Muscle layer of colon (tissue), 2 donors: ENCODE measurements around the gene OSTC.

ENCODE experiments used
- H3K27ac ChIP-seq: one replicate; pipeline ENCODE4 v1.7.0; 2013; ENCODE audit warnings: low read depth, mild to moderate bottlenecking, low read length, moderate library complexity
- H3K27me3 ChIP-seq, 2 donors: one replicate each; pipeline ENCODE4 v1.7.0; 2013; ENCODE audit warnings: low read length in 2 of 2, mild to moderate bottlenecking in 2 of 2; ENCODE audit not compliant: insufficient read depth in 2 of 2, control insufficient read depth in 1 of 2
- H3K36me3 ChIP-seq: one replicate; pipeline ENCODE4 v1.7.0; 2013; ENCODE audit warnings: mild to moderate bottlenecking, low read length; ENCODE audit not compliant: insufficient read depth
- H3K4me1 ChIP-seq: one replicate; pipeline ENCODE4 v1.7.0; 2013; ENCODE audit warnings: mild to moderate bottlenecking, low read length; ENCODE audit not compliant: insufficient read depth
- H3K4me3 ChIP-seq, 2 donors: one replicate each; pipeline ENCODE4 v1.7.0; 2013; ENCODE audit warnings: low read length in 2 of 2, low read depth in 1 of 2, mild to moderate bottlenecking in 1 of 2, moderate library complexity in 1 of 2
- H3K9ac ChIP-seq: one replicate; pipeline ENCODE4 v1.7.0; 2013; ENCODE audit warnings: low read length
- H3K9me3 ChIP-seq: one replicate; pipeline ENCODE4 v1.7.0; 2013; ENCODE audit warnings: mild to moderate bottlenecking, low read length
- donor health status: abdominal sarcoma.
- donor health status: Adenocarcinoma of cecum.

Gene OSTC

DNA sequence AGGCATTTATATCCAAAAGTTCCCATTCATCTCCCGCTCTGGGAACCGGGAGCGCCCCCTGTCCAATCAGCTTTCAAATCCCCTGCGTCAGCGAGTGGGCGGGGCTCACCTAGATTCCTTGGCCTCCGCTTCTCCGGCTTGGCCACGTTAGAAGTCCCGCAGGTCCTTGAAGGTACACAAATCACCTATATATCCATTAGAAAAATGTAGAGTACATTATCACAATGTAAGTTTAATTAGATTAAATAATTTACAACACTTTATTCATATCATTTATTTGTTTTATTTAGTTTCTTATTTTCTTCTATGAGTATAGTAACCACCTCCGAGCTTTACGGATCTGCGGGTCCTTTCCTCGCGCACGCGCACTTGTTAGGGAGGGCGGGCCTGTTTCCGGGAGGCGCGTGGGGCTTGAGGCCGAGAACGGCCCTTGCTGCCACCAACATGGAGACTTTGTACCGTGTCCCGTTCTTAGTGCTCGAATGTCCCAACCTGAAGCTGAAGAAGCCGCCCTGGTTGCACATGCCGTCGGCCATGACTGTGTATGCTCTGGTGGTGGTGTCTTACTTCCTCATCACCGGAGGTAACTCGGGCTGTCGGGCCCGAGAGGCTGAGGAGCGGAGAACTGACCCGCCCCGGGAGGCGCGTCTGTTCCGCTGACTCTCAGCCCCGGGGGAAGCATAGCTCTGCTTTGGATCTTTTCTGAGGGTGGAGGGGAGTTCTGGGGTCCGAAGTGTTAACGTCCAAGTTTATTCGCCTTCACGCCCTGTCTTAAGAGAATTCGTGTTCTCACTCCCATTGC lies at the start of gene OSTC:
Gene OSTC, plus strand, starts transcription at position 388 of the 802 bp plus-strand sequence. Its CDS starts 57 bp downstream, at position 445.
- Histone ChIP-seq H3K27ac (peak within 1 kb of the TSS; percentile 87), H3K36me3 (no peaks in the 10 kb centered on the region), H3K9ac (peak within 1 kb of the TSS; percentile 85)

DNA sequence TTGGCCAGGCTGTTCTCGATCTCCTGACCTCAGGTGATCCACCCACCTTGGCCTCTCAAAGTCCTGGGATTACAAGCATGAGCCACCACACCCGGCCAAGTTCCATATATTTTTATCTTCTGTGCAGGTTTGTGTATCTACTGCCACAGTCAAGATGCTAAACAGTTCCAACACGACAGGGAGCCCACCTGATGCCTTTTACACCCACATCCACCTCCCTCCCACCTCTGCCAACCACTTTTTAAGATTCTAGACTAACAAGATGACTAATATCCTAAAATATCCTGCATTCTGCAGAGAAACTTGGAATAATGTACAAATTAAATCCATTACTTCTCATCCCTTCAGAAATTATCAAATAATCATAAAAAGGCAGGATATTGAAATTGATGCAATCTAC lies 49.3 kb upstream of the OSTC start:
- Histone ChIP-seq H3K4me3 (no peak overlapping the region), H3K27me3 (no peaks in the 10 kb centered on the region), H3K9me3 (no peaks in the 10 kb centered on the region), H3K9ac (no peak overlapping the region), H3K36me3 (no peaks in the 10 kb centered on the region), H3K4me1 (no peaks in the 10 kb centered on the region), H3K27ac (no peak overlapping the region)

More for the DNA sequence above, at the start of gene OSTC:
- Histone ChIP-seq H3K4me1 (peaks cover 21% of the 10 kb centered on the region), H3K27me3 (no peaks in the 10 kb centered on the region), H3K9me3 (no peaks in the 10 kb centered on the region), H3K4me3 (peak within 1 kb of the TSS; percentile 90 to 97)

DNA sequence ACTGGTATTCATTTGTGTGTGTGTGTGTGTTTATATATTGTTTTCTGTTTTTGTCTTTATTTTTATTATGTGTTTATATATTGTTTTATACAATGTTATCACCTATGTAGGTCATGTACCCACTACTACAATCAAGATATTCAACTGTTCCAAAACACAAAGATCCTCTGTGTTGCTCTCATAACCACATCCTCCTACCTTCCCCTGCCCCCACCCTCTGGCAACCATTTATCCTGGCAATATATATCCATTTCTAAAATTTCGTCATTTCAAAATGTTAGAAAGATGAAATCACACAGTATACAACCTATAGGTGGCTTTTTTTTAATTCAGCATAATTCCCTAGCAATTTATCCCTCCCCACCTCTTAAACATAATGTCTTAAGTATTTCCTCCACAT lies 48.9 kb upstream of the OSTC start:
- Histone ChIP-seq H3K36me3 (no peaks in the 10 kb centered on the region), H3K4me3 (no peak overlapping the region), H3K9ac (no peak overlapping the region), H3K9me3 (no peaks in the 10 kb centered on the region), H3K27me3 (no peaks in the 10 kb centered on the region), H3K27ac (no peak overlapping the region), H3K4me1 (no peaks in the 10 kb centered on the region)

DNA sequence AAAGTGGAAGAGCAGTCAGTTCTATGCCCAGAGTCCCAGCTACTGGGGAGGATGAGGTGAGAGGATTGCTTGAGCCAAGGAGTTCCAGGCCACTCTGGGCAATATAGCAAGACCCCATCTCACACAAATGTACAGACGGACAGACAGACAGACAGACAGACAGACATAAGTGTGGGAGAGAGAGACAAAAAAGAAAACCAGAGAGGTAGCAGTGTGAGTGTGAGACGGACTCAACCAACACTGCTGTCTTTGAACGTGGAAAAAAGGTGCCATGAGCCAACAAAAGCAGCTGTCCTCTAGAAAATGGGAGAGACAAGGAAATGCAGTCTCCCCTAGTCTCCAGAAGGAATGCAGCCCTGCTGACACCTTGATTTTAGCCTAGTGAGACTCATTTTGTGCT lies 48.2 kb upstream of the OSTC start:
- Histone ChIP-seq H3K27me3 (no peaks in the 10 kb centered on the region), H3K4me3 (no peak overlapping the region), H3K9me3 (no peaks in the 10 kb centered on the region), H3K9ac (no peak overlapping the region), H3K27ac (no peak overlapping the region), H3K4me1 (no peaks in the 10 kb centered on the region), H3K36me3 (no peaks in the 10 kb centered on the region)

DNA sequence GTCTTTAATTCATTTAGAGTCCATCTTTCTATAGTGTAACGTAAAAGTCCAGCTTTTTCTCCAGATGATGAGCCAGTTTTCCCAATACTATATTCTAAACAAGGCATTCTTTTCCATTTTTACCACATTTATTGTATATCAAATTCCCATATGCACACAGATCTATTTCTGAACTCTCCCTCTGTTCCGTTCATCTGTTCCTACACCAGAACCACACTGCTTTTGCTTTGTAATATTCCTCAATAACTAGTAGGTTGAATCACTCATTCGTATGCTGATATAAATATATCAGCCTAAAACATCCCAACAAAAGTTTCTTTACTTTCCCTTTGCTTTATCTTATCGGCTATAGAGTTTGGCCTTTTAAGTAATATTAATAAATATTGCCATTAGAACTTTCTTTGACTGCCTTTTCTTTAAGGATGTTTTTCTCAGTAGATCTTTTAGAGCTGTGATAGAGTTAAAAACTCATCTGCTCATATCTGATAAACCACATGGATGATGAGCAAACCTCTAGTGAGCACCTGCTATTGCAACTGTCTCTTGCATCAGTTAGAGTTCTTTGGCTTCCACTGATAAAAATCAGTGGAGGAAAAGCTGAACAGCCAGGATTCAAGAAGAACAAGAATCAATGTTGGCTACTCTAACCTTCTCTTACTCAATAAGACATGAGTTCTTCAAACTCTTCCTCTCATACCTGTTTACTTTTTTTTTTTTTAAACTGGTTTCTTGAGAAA lies 43.2 kb upstream of the OSTC start:
- H3K27ac ChIP-seq, result no peak overlapping the region
- no peaks in the 10 kb centered on the region for H3K4me1 ChIP-seq
- no peaks in the 10 kb centered on the region for H3K27me3 ChIP-seq

DNA sequence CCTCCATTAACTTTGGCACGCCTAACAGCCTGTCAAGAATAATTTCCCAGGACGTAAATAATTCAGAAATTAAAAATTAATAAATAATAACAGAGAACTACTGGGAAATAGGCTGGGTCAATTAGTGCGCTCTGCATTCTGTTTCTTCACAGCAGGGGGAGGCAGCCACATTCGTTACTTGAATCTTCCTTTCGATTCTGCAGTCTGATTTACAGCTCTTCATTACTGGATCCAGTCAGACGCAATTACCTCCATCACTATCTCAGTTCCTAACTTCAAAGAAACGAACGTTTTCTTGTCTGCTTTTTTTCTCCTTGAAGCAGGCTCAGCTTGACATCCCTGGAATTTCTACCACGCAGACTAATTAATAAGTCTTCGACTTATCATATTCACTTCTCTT lies 39.0 kb upstream of the OSTC start:
- Histone ChIP-seq H3K27me3 (no peaks in the 10 kb centered on the region), H3K9ac (no peak overlapping the region), H3K9me3 (peaks cover 3% of the 10 kb centered on the region), H3K4me3 (no peak overlapping the region), H3K27ac (no peak overlapping the region), H3K36me3 (no peaks in the 10 kb centered on the region), H3K4me1 (no peaks in the 10 kb centered on the region)

More for the DNA sequence above, 43.2 kb upstream of the OSTC start:
- Histone ChIP-seq H3K9me3 (no peaks in the 10 kb centered on the region), H3K4me3 (no peak overlapping the region), H3K36me3 (no peaks in the 10 kb centered on the region), H3K9ac (no peak overlapping the region)

DNA sequence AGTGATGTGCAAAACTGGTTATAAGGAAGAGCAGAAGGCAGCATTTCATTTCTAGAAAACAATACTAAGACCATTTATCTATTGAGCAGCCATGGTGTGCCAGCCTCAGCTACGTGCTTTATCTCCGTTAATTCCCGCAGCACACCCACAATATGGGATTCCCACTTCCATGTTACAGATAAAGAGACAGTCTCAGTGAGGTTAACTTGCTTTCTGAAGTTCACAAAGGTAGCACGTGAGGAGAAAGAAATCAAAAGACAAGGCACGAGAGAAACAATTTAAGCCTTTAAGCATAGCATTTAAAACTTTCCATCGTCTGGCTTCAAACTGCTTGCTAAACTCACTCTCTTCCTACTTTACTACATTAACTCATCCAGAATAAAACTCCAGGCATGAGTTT lies 38.0 kb upstream of the OSTC start:
- H3K36me3 ChIP-seq, result no peaks in the 10 kb centered on the region
- peaks cover 3% of the 10 kb centered on the region for H3K9me3 ChIP-seq
- no peaks in the 10 kb centered on the region for H3K4me1 ChIP-seq
- H3K27ac ChIP-seq, result no peak overlapping the region
- no peak overlapping the region for H3K9ac ChIP-seq
- no peaks in the 10 kb centered on the region for H3K27me3 ChIP-seq
- H3K4me3 ChIP-seq, result no peak overlapping the region

DNA sequence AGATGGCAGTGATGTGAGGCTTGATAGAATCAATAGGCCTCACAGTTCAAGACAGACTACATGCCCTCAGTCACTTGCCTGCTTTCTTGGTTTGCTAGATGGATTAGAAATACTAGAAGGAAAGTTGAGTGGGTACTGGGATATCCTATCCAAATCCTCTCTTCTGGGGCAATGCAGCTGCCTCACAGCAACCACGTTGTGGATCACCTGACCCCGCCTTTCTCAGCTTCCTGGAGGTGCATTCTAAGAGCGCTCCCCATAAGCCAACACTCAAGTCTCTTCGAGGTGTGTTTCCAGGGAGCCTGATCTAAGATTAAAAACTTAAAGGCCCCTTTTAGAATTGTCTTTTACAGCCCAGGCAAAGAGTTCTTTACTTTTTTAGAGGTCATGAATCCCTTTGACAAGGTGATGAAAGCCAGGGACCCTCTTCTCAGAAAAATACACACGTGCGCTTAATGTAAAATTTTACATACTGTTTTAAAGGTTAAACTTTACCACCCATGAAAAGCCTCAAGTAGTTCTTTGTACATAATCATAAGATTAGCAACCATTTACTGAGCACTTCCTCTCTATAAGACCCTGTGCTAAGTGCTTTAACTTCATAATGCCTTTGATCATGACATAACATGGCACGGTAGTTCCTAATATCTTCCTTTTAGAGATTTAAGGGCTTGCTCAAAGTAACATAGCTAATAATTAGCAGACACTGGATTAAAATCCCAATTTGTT lies 30.9 kb upstream of the OSTC start:
- H3K4me1 ChIP-seq, result peaks cover 13% of the 10 kb centered on the region
- peak overlapping the region; percentile 4 for H3K9ac ChIP-seq
- H3K27ac ChIP-seq, result peak overlapping the region; percentile 65

DNA sequence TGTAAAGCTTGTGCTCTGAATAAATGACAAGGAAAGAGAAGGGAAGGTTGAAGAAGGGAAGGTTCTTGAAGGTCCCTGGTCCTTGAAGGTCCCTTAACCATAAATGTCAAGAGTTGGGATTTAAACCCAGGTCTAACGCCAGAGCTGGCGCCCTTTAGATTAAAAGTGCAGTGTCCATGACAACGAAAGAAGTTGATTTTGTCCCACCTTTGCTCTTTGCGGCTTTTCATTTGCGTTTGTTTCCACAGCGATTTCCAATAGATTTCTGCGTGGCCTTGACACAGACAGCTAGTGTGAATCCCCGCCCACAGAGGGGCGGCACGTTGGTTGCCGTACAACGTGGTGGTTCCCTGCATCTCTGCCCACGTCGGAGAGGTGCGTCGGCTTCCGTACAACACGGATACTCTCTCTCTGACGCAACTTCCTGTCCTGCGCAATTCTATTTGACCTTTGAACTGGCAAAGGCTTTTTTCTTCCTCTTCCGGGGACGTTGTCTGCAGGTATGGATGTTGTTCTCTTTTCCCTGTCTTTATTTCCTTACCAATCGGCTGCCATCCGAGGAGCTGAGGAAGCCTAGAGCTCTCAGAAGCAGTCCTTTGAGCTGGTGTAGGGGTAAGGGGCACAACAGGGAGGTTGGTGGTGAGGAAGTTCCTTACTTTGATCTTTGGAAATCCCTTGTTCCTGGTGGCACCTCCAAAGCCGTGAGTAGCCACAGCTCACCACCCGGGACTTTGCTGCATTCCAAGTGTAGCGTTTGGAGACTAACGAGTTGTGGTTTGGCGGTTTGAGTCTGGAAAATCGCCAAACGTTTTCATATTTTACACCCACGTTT lies 30.1 kb upstream of the OSTC start, which contains the start of gene RPL34:
Gene RPL34, plus strand, starts transcription at position 476 of the 832 bp plus-strand sequence. CDS start 1,384 bp downstream, outside the sequence.
- peaks cover 3% of the 10 kb centered on the region for H3K9me3 ChIP-seq
- H3K4me3 ChIP-seq, result peak within 1 kb of the TSS; percentile 82 to 87
- no peaks in the 10 kb centered on the region for H3K27me3 ChIP-seq
- peak within 1 kb of the TSS; percentile 65 for H3K27ac ChIP-seq
- peaks cover 35% of the 10 kb centered on the region for H3K36me3 ChIP-seq
- peaks cover 13% of the 10 kb centered on the region for H3K4me1 ChIP-seq
- peak within 1 kb of the TSS; percentile 80 for H3K9ac ChIP-seq

More for the DNA sequence above, 30.9 kb upstream of the OSTC start:
- H3K27me3 ChIP-seq, result no peaks in the 10 kb centered on the region
- H3K9me3 ChIP-seq, result peaks cover 3% of the 10 kb centered on the region
- peaks cover 30% of the 10 kb centered on the region for H3K36me3 ChIP-seq
- H3K4me3 ChIP-seq, result peak overlapping the region; percentile 21 to 87

DNA sequence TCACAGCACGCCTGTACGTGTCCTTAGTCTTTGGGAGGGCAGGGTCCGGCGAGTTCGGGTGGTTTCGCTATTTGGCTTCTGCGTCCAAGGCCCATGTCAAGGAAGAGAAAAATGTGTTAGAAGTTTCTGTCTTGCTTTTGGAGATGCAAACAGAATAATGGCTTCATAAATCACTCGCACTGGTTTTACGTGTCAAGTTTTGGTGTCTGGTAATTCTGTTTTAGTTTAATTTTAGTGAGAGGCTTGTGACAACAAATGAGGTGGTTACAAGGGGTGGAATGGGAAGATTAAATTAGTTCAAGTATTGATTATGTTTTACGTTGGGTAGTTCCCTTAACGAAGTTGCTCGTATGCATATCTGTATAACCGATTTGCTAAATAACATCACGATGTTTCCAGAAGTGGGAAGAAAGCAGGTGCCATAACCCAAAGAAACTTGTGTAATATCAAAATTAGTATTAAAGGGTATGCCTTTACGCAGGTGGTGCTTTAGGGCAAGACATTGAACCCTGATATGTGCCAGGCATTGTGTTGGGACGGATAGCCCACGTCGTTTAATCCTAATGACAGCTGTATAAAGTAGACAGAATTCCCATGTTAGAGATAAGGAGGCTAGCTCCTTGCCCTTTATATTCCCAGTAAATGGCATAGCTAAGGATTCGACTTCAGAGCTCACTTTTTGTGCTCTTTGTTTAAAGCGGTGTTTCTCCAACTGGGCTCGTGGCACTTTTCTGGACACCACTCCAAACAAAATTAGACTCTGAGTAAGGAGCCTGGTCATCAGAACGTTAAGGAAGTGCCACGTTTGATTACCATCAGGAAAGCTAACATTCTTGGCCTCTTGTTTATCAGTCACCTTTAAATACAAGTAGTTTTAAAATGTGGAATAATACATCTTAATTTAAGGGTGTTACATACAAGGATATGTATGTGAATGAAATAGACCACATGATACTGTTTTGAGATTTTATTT lies 29.2 kb upstream of the OSTC start:
- Histone ChIP-seq H3K27me3 (no peaks in the 10 kb centered on the region), H3K9me3 (no peaks in the 10 kb centered on the region), H3K27ac (peak overlapping the region; percentile 64), H3K4me1 (peaks cover 13% of the 10 kb centered on the region), H3K9ac (peak overlapping the region; percentile 80), H3K36me3 (peaks cover 44% of the 10 kb centered on the region), H3K4me3 (peak overlapping the region; percentile 82 to 87)
